Measurements from ENCODE around the gene SUGP1. TPM values are rescaled to one million over a fixed set of nuclear protein-coding genes. Genes with fewer than 3 reads are reported as not detected.

The SUGP1 gene
- total and polyA plus RNA-seq, 2 of the 4 experiments (the other 2 are of a cell fraction), result 33.2 to 35.8 TPM

DNA sequence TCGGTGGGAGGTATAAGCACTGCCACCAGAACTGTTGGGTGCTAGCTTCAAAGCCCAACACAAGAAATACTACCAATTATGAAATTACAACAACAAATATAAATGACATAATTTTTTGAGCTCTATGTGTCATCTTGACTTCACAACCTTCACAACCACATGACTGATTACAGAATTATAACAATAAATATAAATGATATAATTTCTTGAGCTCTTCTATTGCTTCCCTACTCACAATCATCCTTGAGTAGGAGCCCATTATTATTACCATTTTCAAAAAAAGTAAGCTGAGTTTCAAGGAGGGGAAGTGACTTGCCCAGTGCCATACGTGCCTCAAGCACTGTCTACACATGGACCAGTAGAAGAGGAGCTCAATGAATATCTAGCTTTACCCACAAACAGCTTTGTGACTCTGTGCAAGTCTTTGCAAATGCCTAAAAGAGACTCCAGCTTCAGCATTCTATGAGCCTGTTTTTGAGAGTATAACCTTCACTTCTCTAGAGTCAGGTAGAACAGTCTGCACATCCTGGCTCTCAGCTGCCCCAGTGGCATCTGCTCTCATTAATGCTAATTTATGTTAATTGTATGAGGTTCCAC is 86.0 kb downstream of the SUGP1 start:
- no peak overlapping the region; the same call in 1 of the 2 replicates for H3K56ac ChIP-seq (ENCODE audit: extremely low read depth, insufficient read depth, low read length)
- H3K27ac ChIP-seq (ENCODE audit: insufficient read depth, low read length), result no peak overlapping the region
- no peaks in the 10 kb centered on the region for H3K9me1 ChIP-seq (ENCODE audit: insufficient read depth, low read length)
- TF ChIP-seq CHD1 (IDR thresholded peaks at IDR 0.05; ENCODE audit: low read depth, low read length) (no peak), MXI1 (IDR thresholded peaks at IDR 0.05; ENCODE audit: borderline replicate concordance, low read depth, low read length) (no peak), POLR2A (IDR thresholded peaks at IDR 0.05; ENCODE audit: low read depth, low read length) (no peak), CEBPB (IDR thresholded peaks at IDR 0.05; ENCODE audit: low read depth, low read length) (no peak), SMC3 (IDR thresholded peaks at IDR 0.05; ENCODE audit: low read depth, low read length) (no peak), RAD21 (IDR thresholded peaks at IDR 0.05; ENCODE audit: low read length) (no peak)
- TF ChIP-seq, protein P1, sequence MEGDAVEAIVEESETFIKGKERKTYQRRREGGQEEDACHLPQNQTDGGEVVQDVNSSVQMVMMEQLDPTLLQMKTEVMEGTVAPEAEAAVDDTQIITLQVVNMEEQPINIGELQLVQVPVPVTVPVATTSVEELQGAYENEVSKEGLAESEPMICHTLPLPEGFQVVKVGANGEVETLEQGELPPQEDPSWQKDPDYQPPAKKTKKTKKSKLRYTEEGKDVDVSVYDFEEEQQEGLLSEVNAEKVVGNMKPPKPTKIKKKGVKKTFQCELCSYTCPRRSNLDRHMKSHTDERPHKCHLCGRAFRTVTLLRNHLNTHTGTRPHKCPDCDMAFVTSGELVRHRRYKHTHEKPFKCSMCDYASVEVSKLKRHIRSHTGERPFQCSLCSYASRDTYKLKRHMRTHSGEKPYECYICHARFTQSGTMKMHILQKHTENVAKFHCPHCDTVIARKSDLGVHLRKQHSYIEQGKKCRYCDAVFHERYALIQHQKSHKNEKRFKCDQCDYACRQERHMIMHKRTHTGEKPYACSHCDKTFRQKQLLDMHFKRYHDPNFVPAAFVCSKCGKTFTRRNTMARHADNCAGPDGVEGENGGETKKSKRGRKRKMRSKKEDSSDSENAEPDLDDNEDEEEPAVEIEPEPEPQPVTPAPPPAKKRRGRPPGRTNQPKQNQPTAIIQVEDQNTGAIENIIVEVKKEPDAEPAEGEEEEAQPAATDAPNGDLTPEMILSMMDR (conservative IDR thresholded peaks at IDR 0.05; ENCODE audit: low read depth, low read length), result no peak
- TF ChIP-seq, protein P2, sequence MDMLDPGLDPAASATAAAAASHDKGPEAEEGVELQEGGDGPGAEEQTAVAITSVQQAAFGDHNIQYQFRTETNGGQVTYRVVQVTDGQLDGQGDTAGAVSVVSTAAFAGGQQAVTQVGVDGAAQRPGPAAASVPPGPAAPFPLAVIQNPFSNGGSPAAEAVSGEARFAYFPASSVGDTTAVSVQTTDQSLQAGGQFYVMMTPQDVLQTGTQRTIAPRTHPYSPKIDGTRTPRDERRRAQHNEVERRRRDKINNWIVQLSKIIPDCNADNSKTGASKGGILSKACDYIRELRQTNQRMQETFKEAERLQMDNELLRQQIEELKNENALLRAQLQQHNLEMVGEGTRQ (IDR thresholded peaks at IDR 0.05; ENCODE audit: low read depth, low read length), result no peak
- H2BK5ac ChIP-seq (ENCODE audit: low read depth, low read length, poor library complexity, severe bottlenecking), result no peak overlapping the region
- H2AK5ac ChIP-seq (ENCODE audit: low read depth, low read length), result no peak overlapping the region
- no peaks in the 10 kb centered on the region for H3K4me1 ChIP-seq (ENCODE audit: control insufficient read depth, insufficient read depth, low read length)
- no peaks in the 10 kb centered on the region for H3K79me1 ChIP-seq (ENCODE audit: low read depth in 1 of 2, low read length in 2 of 2)
- H3K23ac ChIP-seq (ENCODE audit: low read depth, low read length), result no peak overlapping the region
- no peak overlapping the region for H2AFZ ChIP-seq (replicated peaks; ENCODE audit: low read length, poor library complexity)
- in situ Hi-C loops (cut with MboI; ENCODE audit: low sequenced_read_pairs), result no loop called here
- H4K20me1 ChIP-seq (ENCODE audit: insufficient read depth, low read length), result no peaks in the 10 kb centered on the region
- no peak overlapping the region for H3K4me2 ChIP-seq (ENCODE audit: low read depth, low read length)
- no peaks in the 10 kb centered on the region for H3K36me3 ChIP-seq (ENCODE audit: control insufficient read depth, insufficient read depth, low read length)
- no peak overlapping the region for H3K4ac ChIP-seq (ENCODE audit: low read depth, low read length)
- H3K18ac ChIP-seq (ENCODE audit: low read depth, low read length), result no peak overlapping the region
- no peak overlapping the region for H2BK20ac ChIP-seq (ENCODE audit: low read depth, low read length)
- peaks cover 4% of the 10 kb centered on the region; the same call in 1 of the 2 replicates for H3K27me3 ChIP-seq (ENCODE audit: control insufficient read depth, insufficient read depth, low read length)
- peaks cover 20% of the 10 kb centered on the region for H3K9me3 ChIP-seq (ENCODE audit: control insufficient read depth, insufficient read depth, low read length)
- no peak for ATAC-seq (ENCODE audit: low read depth)
- CTCF ChIA-PET, result no interaction called here
- no CpG with 5 or more reads among the region's 2 CpGs for WGBS, 2 experiments (ENCODE audit: extremely low coverage in 2 of 2, insufficient read length in 1 of 2)
- intact Hi-C loops (cut with micrococcal nuclease), result no loop called here
- no peak overlapping the region for H4K91ac ChIP-seq (ENCODE audit: insufficient read depth, low read depth, low read length)
- BruUV-seq (replicated peaks), result no TSS peak
- H3K4me3 ChIP-seq (ENCODE audit: insufficient read depth, low read depth, low read length), result no peak overlapping the region
- H4K5ac ChIP-seq (ENCODE audit: low read depth, low read length), result no peak overlapping the region
- no peak overlapping the region for H3K14ac ChIP-seq (replicated peaks; ENCODE audit: low read depth, low read length)
- dilution Hi-C loops (cut with HindIII; ENCODE audit: low sequenced_read_pairs, unreplicated experiment), result no loop called here
- POLR2A ChIA-PET (ENCODE audit: unreplicated experiment), result no interaction called here
- no peak overlapping the region for H2BK15ac ChIP-seq (ENCODE audit: low read depth, low read length)
- H2AK9ac ChIP-seq (replicated peaks; ENCODE audit: low read depth, low read length, poor library complexity), result no peak overlapping the region
- no peak overlapping the region for H3K9ac ChIP-seq (ENCODE audit: low read depth, low read length)
- DNase-seq, result no peak
- no peak overlapping the region for H4K8ac ChIP-seq (ENCODE audit: low read depth in 2 of 2, low read length in 2 of 2)
- no peak overlapping the region for H2BK120ac ChIP-seq (ENCODE audit: low read depth, low read length)

Data from IMR-90 (cell line).